Measurements from ENCODE around the gene TLE4.

GRCh38 chr9:79664375-79664831 is 92.6 kb downstream of the TLE4 start:
- TF ChIP-seq ZBTB4 (CRISPR knock-in tag; IDR thresholded peaks at IDR 0.05) (no peak), HDAC6 (IDR thresholded peaks at IDR 0.05; ENCODE audit: unreplicated experiment) (no peak), CTCF (IDR thresholded peaks at IDR 0.05 in 2 of 3, conservative IDR thresholded peaks at IDR 0.05 in 1 of 3; ENCODE audit: control insufficient read depth in 2 of 3, extremely low read depth in 1 of 3, insufficient read depth in 1 of 3, low read depth in 3 of 3, low read length in 3 of 3) (no peak), ATF3 (IDR thresholded peaks at IDR 0.05; ENCODE audit: borderline replicate concordance, extremely low read depth, low read depth, low read length) (no peak), MXI1 (IDR thresholded peaks at IDR 0.05; ENCODE audit: low read depth, low read length) (no peak)
